Neural progenitor cell (in vitro differentiated cells): Measurements from ENCODE around the gene FRYL. TPM values are rescaled to one million over a fixed set of nuclear protein-coding genes. Genes with fewer than 3 reads are reported as not detected.
"Not testable (repeated sequence)": the region's sequence is repeated elsewhere in the genome, so short reads cannot be mapped to it uniquely, and the experiment has no call there.

Experiments
- DNase-seq: peaks from one replicate; pipeline ENCODE4 v3.0.0-alpha.2; 2016; ENCODE audit warnings: low spot score
- H2AFZ ChIP-seq: fragments of 200-600 bp; sonication (generic); replicated peaks from 2 replicates; pipeline ENCODE4 v1.6.1; 2016; ENCODE audit warnings: antibody characterized with exemption
- H3F3A ChIP-seq: fragments of 200-600 bp; sonication (generic); 2 replicates; pipeline ENCODE4 v1.6.1; 2016; ENCODE audit warnings: antibody characterized with exemption, low read depth
- H3K27ac ChIP-seq: fragments of 200-600 bp; sonication (generic); 2 replicates; pipeline ENCODE4 v1.5.1; 2016; ENCODE audit warnings: mild to moderate bottlenecking
- H3K27me3 ChIP-seq: fragments of 200-600 bp; sonication (generic); 2 replicates; pipeline ENCODE4 v1.6.1; 2016; ENCODE audit warnings: mild to moderate bottlenecking, moderate library complexity
- H3K36me3 ChIP-seq: fragments of 200-600 bp; sonication (generic); 2 replicates; pipeline ENCODE4 v1.5.1; 2016
- H3K4me1 ChIP-seq: fragments of 200-600 bp; sonication (generic); 2 replicates; pipeline ENCODE4 v1.6.1; 2016; ENCODE audit warnings: mixed run types
- H3K4me2 ChIP-seq: fragments of 200-600 bp; sonication (generic); 2 replicates; pipeline ENCODE4 v1.6.1; 2016
- H3K4me3 ChIP-seq: fragments of 200-600 bp; sonication (generic); 2 replicates; pipeline ENCODE4 v1.5.1; 2016
- H3K79me2 ChIP-seq: fragments of 200-600 bp; sonication (generic); 2 replicates; pipeline ENCODE4 v1.6.1; 2016; ENCODE audit warnings: low read depth
- H3K9ac ChIP-seq: fragments of 200-600 bp; sonication (generic); 2 replicates; pipeline ENCODE4 v1.6.1; 2016
- H3K9me3 ChIP-seq: fragments of 200-600 bp; sonication (generic); 2 replicates; pipeline ENCODE4 v1.5.1; 2016; ENCODE audit warnings: low read depth
- H4K20me1 ChIP-seq: fragments of 200-600 bp; sonication (generic); 2 replicates; pipeline ENCODE4 v1.6.1; 2016; ENCODE audit warnings: low read depth
- H3K27ac Mint-ChIP-seq: 3 replicates; pipeline ENCODE4 v1.8.0; 2021; ENCODE audit warnings: mixed read lengths
- H3K27me3 Mint-ChIP-seq: 2 replicates; pipeline ENCODE4 v1.8.0; 2022; ENCODE audit warnings: low read depth, mild to moderate bottlenecking, inconsistent platforms, moderate library complexity, mixed read lengths; ENCODE audit not compliant: insufficient read depth
- H3K36me3 Mint-ChIP-seq: 3 replicates; pipeline ENCODE4 v1.8.0; 2021; ENCODE audit warnings: mixed read lengths
- H3K4me1 Mint-ChIP-seq: 3 replicates; pipeline ENCODE4 v1.8.0; 2021; ENCODE audit warnings: mixed read lengths
- H3K4me3 Mint-ChIP-seq: 3 replicates; pipeline ENCODE4 v1.8.0; 2021; ENCODE audit warnings: mild to moderate bottlenecking, moderate library complexity, mixed read lengths
- H3K9me3 Mint-ChIP-seq: 3 replicates; pipeline ENCODE4 v1.8.0; 2020; ENCODE audit warnings: mixed read lengths
- CTCF ChIP-seq: fragments of 200-600 bp; sonication (generic); IDR thresholded peaks from 2 replicates; pipeline ENCODE4 v1.5.1; 2017; ENCODE audit warnings: antibody characterized with exemption, mild to moderate bottlenecking
- EZH2 ChIP-seq: fragments of 200-600 bp; sonication (generic); IDR thresholded peaks from 2 replicates; pipeline ENCODE4 v1.6.1; 2017; ENCODE audit warnings: antibody characterized with exemption, mild to moderate bottlenecking, moderate library complexity
- EZH2phosphoT487 ChIP-seq: fragments of 200-600 bp; sonication (generic); IDR thresholded peaks from 2 replicates; pipeline ENCODE4 v1.6.1; 2017; ENCODE audit warnings: antibody characterized with exemption
- total RNA-seq: library from RNA; depleted of rRNA; stranded (reverse); fragments of >200 nt; gene quantifications from 2 replicates; pipeline ENCODE4 v1.2.3, GENCODE V29; 2015; ENCODE audit warnings: low replicate concordance

The FRYL gene
- total RNA-seq, 1 donor from 2014 or later: 70.5 TPM

DNA sequence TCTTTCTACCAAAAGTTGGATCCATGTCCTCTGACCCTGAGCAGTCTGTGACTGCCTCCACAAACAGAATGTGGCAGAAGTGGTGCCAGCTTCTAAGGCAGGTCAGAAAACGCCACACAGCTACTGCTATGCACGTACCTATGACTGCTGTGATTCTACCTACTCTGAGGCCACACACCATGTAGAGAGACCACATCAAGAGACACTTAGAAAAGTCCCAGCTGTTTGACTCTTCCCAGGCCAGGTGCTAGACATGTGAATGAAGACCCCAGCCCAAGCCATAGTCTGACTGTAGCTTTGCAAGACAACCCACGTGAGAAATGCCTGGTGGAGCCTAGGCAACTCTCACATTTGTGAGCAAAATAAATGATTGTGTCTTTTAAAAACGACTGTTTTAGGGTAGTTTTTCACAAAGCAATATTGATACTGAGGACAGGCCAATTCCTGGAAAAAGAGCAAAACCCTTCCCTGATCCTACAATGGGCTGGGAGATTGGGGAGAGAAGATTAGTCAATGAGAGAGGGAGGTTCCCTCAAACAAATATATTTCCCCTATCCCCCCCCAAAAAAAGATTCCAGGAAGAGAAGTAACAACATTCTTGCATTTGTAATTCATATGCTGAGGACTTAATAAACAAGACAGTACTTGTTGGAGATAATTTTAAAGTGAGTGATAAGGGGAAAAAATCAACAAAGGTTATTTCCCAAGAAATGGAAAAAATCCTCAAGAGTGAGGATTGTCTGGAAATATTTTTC lies 33.3 kb downstream of the FRYL start:
- peaks cover 100% of the 10 kb centered on the region for H3K79me2 ChIP-seq

DNA sequence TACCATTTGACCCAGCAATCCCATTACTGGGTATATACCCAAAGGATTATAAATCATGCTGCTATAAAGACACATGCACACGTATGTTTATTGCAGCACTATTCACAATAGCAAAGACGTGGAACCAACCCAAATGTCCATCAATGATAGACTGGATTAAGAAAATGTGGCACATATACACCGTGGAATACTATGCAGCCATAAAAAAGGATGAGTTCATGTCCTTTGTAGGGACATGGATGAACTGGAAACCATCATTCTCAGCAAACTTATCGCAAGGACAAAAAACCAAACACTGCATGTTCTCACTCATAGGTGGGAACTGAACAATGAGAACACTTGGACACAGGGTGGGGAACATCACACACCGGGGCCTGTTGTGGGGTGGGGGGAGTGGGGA lies 34.9 kb downstream of the FRYL start:
- not testable (repeated sequence) for H3K4me3 ChIP-seq, H3K36me3 ChIP-seq, H3K4me1 ChIP-seq, H3K9me3 ChIP-seq, H3K27ac Mint-ChIP-seq, H3K27ac ChIP-seq, H3F3A ChIP-seq, H3K27me3 ChIP-seq, H3K4me3 Mint-ChIP-seq, H2AFZ ChIP-seq, H3K9ac ChIP-seq, H3K4me2 ChIP-seq, H3K27me3 Mint-ChIP-seq, DNase-seq, H3K4me1 Mint-ChIP-seq
- H4K20me1 ChIP-seq: peaks cover 52% of the 10 kb centered on the region
- H3K36me3 Mint-ChIP-seq: peaks cover 37% of the 10 kb centered on the region
- peaks cover 48% of the 10 kb centered on the region for H3K9me3 Mint-ChIP-seq
- H3K79me2 ChIP-seq: peaks cover 100% of the 10 kb centered on the region

More for the DNA sequence above, 33.3 kb downstream of the FRYL start:
- Mint-ChIP-seq H3K9me3 (peaks cover 51% of the 10 kb centered on the region), H3K4me1 (peaks cover 3% of the 10 kb centered on the region), H3K4me3 (no peak overlapping the region), H3K27me3 (no peaks in the 10 kb centered on the region), H3K36me3 (peaks cover 41% of the 10 kb centered on the region), H3K27ac (no peak overlapping the region)
- no peaks in the 10 kb centered on the region for H3K27me3 ChIP-seq
- no peaks in the 10 kb centered on the region for H3K36me3 ChIP-seq
- no peak for DNase-seq
- H2AFZ ChIP-seq: no peak overlapping the region
- no peaks in the 10 kb centered on the region for H3F3A ChIP-seq
- peaks cover 48% of the 10 kb centered on the region for H4K20me1 ChIP-seq
- H3K9ac ChIP-seq: no peak overlapping the region
- TF ChIP-seq EZH2: no peak
- TF ChIP-seq EZH2phosphoT487: no peak
- TF ChIP-seq CTCF: no peak
- H3K4me3 ChIP-seq: no peak overlapping the region
- no peaks in the 10 kb centered on the region for H3K9me3 ChIP-seq
- no peak overlapping the region for H3K27ac ChIP-seq
- no peaks in the 10 kb centered on the region for H3K4me1 ChIP-seq
- H3K4me2 ChIP-seq: no peak overlapping the region

DNA sequence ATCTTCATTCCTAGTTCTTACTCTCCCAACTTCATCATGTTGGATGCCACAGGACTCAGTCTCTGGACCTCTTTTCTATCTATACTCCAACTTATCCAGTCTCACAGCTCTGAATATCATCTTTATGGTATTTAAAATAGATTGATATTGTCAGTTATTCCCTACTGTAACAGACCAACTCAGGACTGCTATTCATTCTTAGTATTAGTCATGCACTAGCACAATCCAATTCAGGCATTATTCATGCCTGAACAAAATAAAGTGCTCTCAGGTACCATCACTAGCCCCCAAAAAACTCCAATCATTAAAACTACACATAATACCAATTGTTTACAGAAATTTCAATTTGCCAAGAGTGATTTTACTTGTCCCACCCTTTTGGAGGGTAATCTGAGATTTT lies 37.7 kb downstream of the FRYL start:
- Histone ChIP-seq H2AFZ (no peak overlapping the region), H3K36me3 (no peaks in the 10 kb centered on the region), H3K27me3 (no peaks in the 10 kb centered on the region), H3K79me2 (peaks cover 100% of the 10 kb centered on the region), H3K4me1 (no peaks in the 10 kb centered on the region), H3F3A (no peaks in the 10 kb centered on the region), H3K4me2 (no peak overlapping the region), H3K9me3 (no peaks in the 10 kb centered on the region), H4K20me1 (peaks cover 36% of the 10 kb centered on the region), H3K4me3 (no peak overlapping the region), H3K9ac (no peak overlapping the region), H3K27ac (no peak overlapping the region)
- TF ChIP-seq EZH2phosphoT487 (no peak), CTCF (no peak), EZH2 (no peak)
- Mint-ChIP-seq H3K4me3 (no peak overlapping the region), H3K27me3 (no peaks in the 10 kb centered on the region), H3K9me3 (peaks cover 56% of the 10 kb centered on the region), H3K27ac (no peak overlapping the region), H3K4me1 (no peaks in the 10 kb centered on the region), H3K36me3 (peaks cover 35% of the 10 kb centered on the region)
- DNase-seq: no peak

DNA sequence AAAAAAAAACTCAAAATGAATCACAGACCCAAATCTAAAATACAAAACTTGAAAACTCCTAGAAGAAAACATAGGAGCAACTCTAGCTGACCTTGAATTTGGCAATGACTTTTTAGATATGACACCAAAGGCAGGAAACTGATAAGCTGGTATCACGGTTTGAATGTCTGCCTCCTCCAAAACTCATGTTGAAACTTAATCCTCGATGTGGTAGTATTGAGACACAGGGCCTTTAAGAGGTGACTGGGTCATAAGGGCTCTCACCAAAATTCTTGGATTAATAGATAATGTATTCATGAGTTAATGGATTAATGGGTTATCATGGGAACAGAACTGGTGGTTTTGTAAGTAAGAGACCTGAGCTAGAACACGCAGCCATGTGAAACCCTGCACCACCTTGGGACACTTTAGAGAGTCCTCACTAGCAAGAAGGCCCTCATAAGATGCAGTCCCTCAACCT lies 40.5 kb downstream of the FRYL start:
- peaks cover 49% of the 10 kb centered on the region for H3K9me3 Mint-ChIP-seq
- Histone ChIP-seq H3K79me2 (peaks cover 89% of the 10 kb centered on the region), H4K20me1 (peaks cover 34% of the 10 kb centered on the region), H3K36me3 (no peaks in the 10 kb centered on the region), H3K9ac (no peak overlapping the region), H3F3A (no peaks in the 10 kb centered on the region), H3K4me2 (no peak overlapping the region), H3K4me1 (no peaks in the 10 kb centered on the region), H2AFZ (no peak overlapping the region), H3K27ac (no peak overlapping the region), H3K27me3 (no peaks in the 10 kb centered on the region), H3K9me3 (no peaks in the 10 kb centered on the region), H3K4me3 (no peak overlapping the region)
- TF ChIP-seq EZH2 (no peak), CTCF (no peak), EZH2phosphoT487 (no peak)
- peaks cover 28% of the 10 kb centered on the region for H3K36me3 Mint-ChIP-seq
- no peak for DNase-seq
- no peak overlapping the region for H3K4me3 Mint-ChIP-seq
- H3K27me3 Mint-ChIP-seq: no peaks in the 10 kb centered on the region
- no peak overlapping the region for H3K27ac Mint-ChIP-seq
- H3K4me1 Mint-ChIP-seq: no peaks in the 10 kb centered on the region
